ENCODE results near the gene UGT2B7. TPM values are rescaled to one million over a fixed set of nuclear protein-coding genes. Genes with fewer than 3 reads are reported as not detected.
"Not testable (repeated sequence)": the region's sequence is repeated elsewhere in the genome, so short reads cannot be mapped to it uniquely, and the experiment has no call there.

Gene UGT2B7
- not detected for total RNA-seq (ENCODE audit: unreplicated experiment)
- long read RNA-seq = 0 reads

GRCh38 chr4:69096111-69096656, at the start of gene UGT2B7:
Gene UGT2B7 (plus strand): TSS chr4:69096474. CDS start chr4:69096521, 47 bp downstream.
- DNase-seq (ENCODE audit: low spot score) = no peak
- Mint-ChIP-seq H3K4me1 (ENCODE audit: unreplicated experiment) (peaks cover 3% of the 10 kb centered on the region), H3K27me3 (ENCODE audit: unreplicated experiment) (no peaks in the 10 kb centered on the region), H3K9me3 (ENCODE audit: unreplicated experiment) (no peaks in the 10 kb centered on the region), H3K27ac (ENCODE audit: unreplicated experiment) (no peak within 1 kb of the TSS), H3K36me3 (ENCODE audit: low read depth, unreplicated experiment) (no peaks in the 10 kb centered on the region), H3K4me3 (ENCODE audit: unreplicated experiment) (no peak within 1 kb of the TSS)
- TF ChIP-seq CTCF (IDR thresholded peaks at IDR 0.05; ENCODE audit: unreplicated experiment) = no peak

- H3K36me3 Mint-ChIP-seq (ENCODE audit: low read depth, unreplicated experiment) = no peaks in the 10 kb centered on the region
- H3K4me3 Mint-ChIP-seq (ENCODE audit: unreplicated experiment) = no peak overlapping the region
- no peaks in the 10 kb centered on the region for H3K4me1 Mint-ChIP-seq (ENCODE audit: unreplicated experiment)
- no peaks in the 10 kb centered on the region for H3K9me3 Mint-ChIP-seq (ENCODE audit: unreplicated experiment)
- DNase-seq (ENCODE audit: low spot score) = no peak
- no peak for TF ChIP-seq CTCF (IDR thresholded peaks at IDR 0.05; ENCODE audit: unreplicated experiment)
- H3K27me3 Mint-ChIP-seq (ENCODE audit: unreplicated experiment) = no peaks in the 10 kb centered on the region
- H3K27ac Mint-ChIP-seq (ENCODE audit: unreplicated experiment) = no peak overlapping the region
These were observed 46.4 kb upstream of the UGT2B7 start for GRCh38 chr4:69049860-69050259.

DNA sequence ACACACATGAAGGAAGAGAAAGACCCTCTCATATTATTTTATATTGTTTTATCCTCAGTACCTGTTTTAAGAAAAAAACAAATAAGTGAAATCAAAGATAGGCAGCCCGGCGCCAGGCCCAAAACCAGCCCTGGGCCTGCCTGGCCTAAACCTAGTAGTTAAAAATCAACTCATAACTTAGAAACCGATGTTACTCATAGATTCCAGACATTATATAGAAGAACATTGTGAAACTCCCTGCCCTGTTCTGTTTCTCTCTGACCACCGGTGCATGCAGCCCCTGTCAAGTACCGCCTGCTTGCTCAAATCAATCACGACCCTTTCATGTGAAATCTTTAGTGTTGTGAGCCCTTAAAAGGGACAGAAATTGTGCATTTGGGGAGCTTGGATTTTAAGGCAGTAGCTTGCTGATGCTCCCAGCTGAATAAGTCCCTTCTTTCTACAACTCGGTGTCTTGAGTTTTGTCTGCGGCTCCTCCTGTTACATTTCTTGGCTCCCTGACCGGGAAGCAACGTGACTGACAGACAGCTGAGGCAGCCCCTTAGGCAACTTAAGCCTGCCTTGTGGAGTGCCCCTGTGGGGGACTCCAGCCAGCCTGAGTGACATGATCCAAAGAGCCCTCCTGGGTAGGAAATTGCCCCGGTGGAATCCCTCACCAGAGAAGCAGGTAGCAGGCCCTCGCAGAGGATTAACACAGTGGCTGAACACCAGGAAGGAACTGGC, 45.3 kb upstream of the UGT2B7 start:
- not testable (repeated sequence) for H3K4me1 Mint-ChIP-seq (ENCODE audit: unreplicated experiment); H3K27ac Mint-ChIP-seq (ENCODE audit: unreplicated experiment); H3K36me3 Mint-ChIP-seq (ENCODE audit: low read depth, unreplicated experiment); H3K9me3 Mint-ChIP-seq (ENCODE audit: unreplicated experiment); H3K4me3 Mint-ChIP-seq (ENCODE audit: unreplicated experiment); H3K27me3 Mint-ChIP-seq (ENCODE audit: unreplicated experiment); DNase-seq (ENCODE audit: low spot score)

- TF ChIP-seq CTCF (IDR thresholded peaks at IDR 0.05; ENCODE audit: unreplicated experiment) = no peak
- Mint-ChIP-seq H3K27ac (ENCODE audit: unreplicated experiment) (no peak overlapping the region), H3K4me1 (ENCODE audit: unreplicated experiment) (no peaks in the 10 kb centered on the region), H3K27me3 (ENCODE audit: unreplicated experiment) (no peaks in the 10 kb centered on the region), H3K4me3 (ENCODE audit: unreplicated experiment) (no peak overlapping the region), H3K36me3 (ENCODE audit: low read depth, unreplicated experiment) (no peaks in the 10 kb centered on the region), H3K9me3 (ENCODE audit: unreplicated experiment) (no peaks in the 10 kb centered on the region)
- no peak for DNase-seq (ENCODE audit: low spot score)
These were observed 44.7 kb upstream of the UGT2B7 start for GRCh38 chr4:69051576-69051943.

- not testable (repeated sequence) for H3K27ac Mint-ChIP-seq (ENCODE audit: unreplicated experiment); H3K27me3 Mint-ChIP-seq (ENCODE audit: unreplicated experiment); H3K36me3 Mint-ChIP-seq (ENCODE audit: low read depth, unreplicated experiment); H3K4me1 Mint-ChIP-seq (ENCODE audit: unreplicated experiment); DNase-seq (ENCODE audit: low spot score); H3K9me3 Mint-ChIP-seq (ENCODE audit: unreplicated experiment); H3K4me3 Mint-ChIP-seq (ENCODE audit: unreplicated experiment)
These were observed 42.9 kb upstream of the UGT2B7 start for GRCh38 chr4:69053309-69053885.

DNA sequence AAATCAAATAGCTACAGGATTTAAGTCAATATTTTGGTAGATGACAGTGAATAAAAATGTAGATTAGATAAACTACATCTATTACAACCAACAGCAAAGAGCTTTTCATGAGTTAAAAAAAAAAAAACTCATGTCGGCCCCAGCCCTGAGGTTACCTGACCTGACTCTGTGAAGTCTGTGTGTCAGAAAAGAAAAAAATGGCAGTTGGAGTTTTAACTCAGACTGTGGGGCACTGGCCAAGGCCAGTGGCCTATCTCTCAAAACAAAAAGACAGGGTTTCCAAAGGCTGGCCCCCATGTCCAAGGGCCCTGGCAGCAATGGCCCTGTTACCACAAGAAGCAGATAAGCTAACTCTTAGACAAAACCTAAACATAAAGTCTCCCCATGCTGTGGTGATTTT, 42.2 kb upstream of the UGT2B7 start:
- H3K27ac Mint-ChIP-seq (ENCODE audit: unreplicated experiment); H3K36me3 Mint-ChIP-seq (ENCODE audit: low read depth, unreplicated experiment); H3K4me1 Mint-ChIP-seq (ENCODE audit: unreplicated experiment); H3K9me3 Mint-ChIP-seq (ENCODE audit: unreplicated experiment); H3K4me3 Mint-ChIP-seq (ENCODE audit: unreplicated experiment); DNase-seq (ENCODE audit: low spot score); H3K27me3 Mint-ChIP-seq (ENCODE audit: unreplicated experiment): not testable (repeated sequence)

Measured in endothelial cell (in vitro differentiated cells).